Neural progenitor cell (in vitro differentiated cells): ENCODE measurements around the gene MYO18B. TPM values are rescaled to one million over a fixed set of nuclear protein-coding genes. Genes with fewer than 3 reads are reported as not detected.

ENCODE experiments used
- DNase-seq: peaks from one replicate; pipeline ENCODE4 v3.0.0-alpha.2; 2016; ENCODE audit warnings: low spot score
- H2AFZ ChIP-seq: fragments of 200-600 bp; sonication (generic); replicated peaks from 2 replicates; pipeline ENCODE4 v1.6.1; 2016; ENCODE audit warnings: antibody characterized with exemption
- H3F3A ChIP-seq: fragments of 200-600 bp; sonication (generic); 2 replicates; pipeline ENCODE4 v1.6.1; 2016; ENCODE audit warnings: antibody characterized with exemption, low read depth
- H3K27ac ChIP-seq: fragments of 200-600 bp; sonication (generic); 2 replicates; pipeline ENCODE4 v1.5.1; 2016; ENCODE audit warnings: mild to moderate bottlenecking
- H3K27me3 ChIP-seq: fragments of 200-600 bp; sonication (generic); 2 replicates; pipeline ENCODE4 v1.6.1; 2016; ENCODE audit warnings: mild to moderate bottlenecking, moderate library complexity
- H3K36me3 ChIP-seq: fragments of 200-600 bp; sonication (generic); 2 replicates; pipeline ENCODE4 v1.5.1; 2016
- H3K4me1 ChIP-seq: fragments of 200-600 bp; sonication (generic); 2 replicates; pipeline ENCODE4 v1.6.1; 2016; ENCODE audit warnings: mixed run types
- H3K4me2 ChIP-seq: fragments of 200-600 bp; sonication (generic); 2 replicates; pipeline ENCODE4 v1.6.1; 2016
- H3K4me3 ChIP-seq: fragments of 200-600 bp; sonication (generic); 2 replicates; pipeline ENCODE4 v1.5.1; 2016
- H3K79me2 ChIP-seq: fragments of 200-600 bp; sonication (generic); 2 replicates; pipeline ENCODE4 v1.6.1; 2016; ENCODE audit warnings: low read depth
- H3K9ac ChIP-seq: fragments of 200-600 bp; sonication (generic); 2 replicates; pipeline ENCODE4 v1.6.1; 2016
- H3K9me3 ChIP-seq: fragments of 200-600 bp; sonication (generic); 2 replicates; pipeline ENCODE4 v1.5.1; 2016; ENCODE audit warnings: low read depth
- H4K20me1 ChIP-seq: fragments of 200-600 bp; sonication (generic); 2 replicates; pipeline ENCODE4 v1.6.1; 2016; ENCODE audit warnings: low read depth
- H3K27ac Mint-ChIP-seq: 3 replicates; pipeline ENCODE4 v1.8.0; 2021; ENCODE audit warnings: mixed read lengths
- H3K27me3 Mint-ChIP-seq: 2 replicates; pipeline ENCODE4 v1.8.0; 2022; ENCODE audit warnings: low read depth, mild to moderate bottlenecking, inconsistent platforms, moderate library complexity, mixed read lengths; ENCODE audit not compliant: insufficient read depth
- H3K36me3 Mint-ChIP-seq: 3 replicates; pipeline ENCODE4 v1.8.0; 2021; ENCODE audit warnings: mixed read lengths
- H3K4me1 Mint-ChIP-seq: 3 replicates; pipeline ENCODE4 v1.8.0; 2021; ENCODE audit warnings: mixed read lengths
- H3K4me3 Mint-ChIP-seq: 3 replicates; pipeline ENCODE4 v1.8.0; 2021; ENCODE audit warnings: mild to moderate bottlenecking, moderate library complexity, mixed read lengths
- H3K9me3 Mint-ChIP-seq: 3 replicates; pipeline ENCODE4 v1.8.0; 2020; ENCODE audit warnings: mixed read lengths
- EZH2 ChIP-seq: fragments of 200-600 bp; sonication (generic); IDR thresholded peaks from 2 replicates; pipeline ENCODE4 v1.6.1; 2017; ENCODE audit warnings: antibody characterized with exemption, mild to moderate bottlenecking, moderate library complexity
- EZH2phosphoT487 ChIP-seq: fragments of 200-600 bp; sonication (generic); IDR thresholded peaks from 2 replicates; pipeline ENCODE4 v1.6.1; 2017; ENCODE audit warnings: antibody characterized with exemption
- total RNA-seq: library from RNA; depleted of rRNA; stranded (reverse); fragments of >200 nt; gene quantifications from 2 replicates; pipeline ENCODE4 v1.2.3, GENCODE V29; 2015; ENCODE audit warnings: low replicate concordance
- TF ChIP-seq, protein P1 (sequence below): fragments of 200-600 bp; sonication (generic); IDR thresholded peaks from 2 replicates; pipeline ENCODE4 v1.5.1; 2017; ENCODE audit warnings: antibody characterized with exemption, mild to moderate bottlenecking

MYO18B gene
- total RNA-seq, 1 donor from 2014 or later = not detected

GRCh38 chr22:25829808-25830777, 88.1 kb downstream of the MYO18B start:
- Histone ChIP-seq H3K27me3 (no peaks in the 10 kb centered on the region), H3K4me1 (peaks cover 14% of the 10 kb centered on the region), H3K9me3 (no peaks in the 10 kb centered on the region), H3F3A (peaks cover 12% of the 10 kb centered on the region), H4K20me1 (no peaks in the 10 kb centered on the region), H3K9ac (no peak overlapping the region), H3K27ac (no peak overlapping the region), H3K79me2 (no peaks in the 10 kb centered on the region), H3K36me3 (no peaks in the 10 kb centered on the region), H2AFZ (no peak overlapping the region), H3K4me3 (no peak overlapping the region), H3K4me2 (no peak overlapping the region)
- DNase-seq = no peak
- peaks cover 36% of the 10 kb centered on the region for H3K4me1 Mint-ChIP-seq
- H3K27me3 Mint-ChIP-seq = no peaks in the 10 kb centered on the region
- no peaks in the 10 kb centered on the region for H3K9me3 Mint-ChIP-seq
- H3K27ac Mint-ChIP-seq = no peak overlapping the region
- no peak overlapping the region for H3K4me3 Mint-ChIP-seq
- no peaks in the 10 kb centered on the region for H3K36me3 Mint-ChIP-seq
- TF ChIP-seq, protein P1, sequence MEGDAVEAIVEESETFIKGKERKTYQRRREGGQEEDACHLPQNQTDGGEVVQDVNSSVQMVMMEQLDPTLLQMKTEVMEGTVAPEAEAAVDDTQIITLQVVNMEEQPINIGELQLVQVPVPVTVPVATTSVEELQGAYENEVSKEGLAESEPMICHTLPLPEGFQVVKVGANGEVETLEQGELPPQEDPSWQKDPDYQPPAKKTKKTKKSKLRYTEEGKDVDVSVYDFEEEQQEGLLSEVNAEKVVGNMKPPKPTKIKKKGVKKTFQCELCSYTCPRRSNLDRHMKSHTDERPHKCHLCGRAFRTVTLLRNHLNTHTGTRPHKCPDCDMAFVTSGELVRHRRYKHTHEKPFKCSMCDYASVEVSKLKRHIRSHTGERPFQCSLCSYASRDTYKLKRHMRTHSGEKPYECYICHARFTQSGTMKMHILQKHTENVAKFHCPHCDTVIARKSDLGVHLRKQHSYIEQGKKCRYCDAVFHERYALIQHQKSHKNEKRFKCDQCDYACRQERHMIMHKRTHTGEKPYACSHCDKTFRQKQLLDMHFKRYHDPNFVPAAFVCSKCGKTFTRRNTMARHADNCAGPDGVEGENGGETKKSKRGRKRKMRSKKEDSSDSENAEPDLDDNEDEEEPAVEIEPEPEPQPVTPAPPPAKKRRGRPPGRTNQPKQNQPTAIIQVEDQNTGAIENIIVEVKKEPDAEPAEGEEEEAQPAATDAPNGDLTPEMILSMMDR = no peak
- TF ChIP-seq EZH2phosphoT487 = no peak
- TF ChIP-seq EZH2 = no peak

GRCh38 chr22:25833091-25833490, 91.1 kb downstream of the MYO18B start:
- H3K36me3 ChIP-seq = no peaks in the 10 kb centered on the region

DNA sequence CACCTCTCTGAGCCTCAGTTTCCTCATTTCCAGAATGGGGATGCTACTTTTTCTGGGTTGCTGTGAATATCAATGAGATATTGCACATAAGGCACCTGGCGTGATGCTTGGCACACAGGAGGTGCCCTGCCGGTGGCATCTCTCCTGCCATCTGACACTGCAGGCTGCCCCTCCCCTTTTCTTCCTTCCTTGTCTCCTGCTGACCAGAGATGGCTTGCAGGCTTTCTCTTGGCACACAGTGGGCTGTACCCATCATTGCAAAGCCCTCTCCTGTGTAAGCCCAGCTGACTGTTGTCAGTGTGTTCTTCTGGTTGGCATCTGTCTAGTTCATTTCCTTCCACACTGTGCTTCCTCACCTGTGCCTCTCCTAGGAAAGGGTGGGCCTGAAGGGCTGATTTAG, 91.7 kb downstream of the MYO18B start:
- Histone ChIP-seq H3K79me2 (no peaks in the 10 kb centered on the region), H3K4me1 (no peaks in the 10 kb centered on the region), H3K36me3 (no peaks in the 10 kb centered on the region), H3K9me3 (no peaks in the 10 kb centered on the region), H4K20me1 (no peaks in the 10 kb centered on the region), H2AFZ (no peak overlapping the region), H3K27me3 (no peaks in the 10 kb centered on the region), H3K4me2 (no peak overlapping the region), H3F3A (no peaks in the 10 kb centered on the region), H3K9ac (no peak overlapping the region), H3K27ac (no peak overlapping the region), H3K4me3 (no peak overlapping the region)
- Mint-ChIP-seq H3K4me1 (peaks cover 10% of the 10 kb centered on the region), H3K27ac (peak overlapping the region; percentile 44), H3K9me3 (no peaks in the 10 kb centered on the region), H3K36me3 (no peaks in the 10 kb centered on the region), H3K27me3 (peaks cover 3% of the 10 kb centered on the region), H3K4me3 (no peak overlapping the region)
- TF ChIP-seq EZH2 (no peak), EZH2phosphoT487 (no peak)
- TF ChIP-seq, protein P1 = no peak
- no peak for DNase-seq

More at GRCh38 chr22:25833091-25833490, 91.1 kb downstream of the MYO18B start:
- no peak overlapping the region for H3K4me2 ChIP-seq
- H3K4me1 ChIP-seq = no peaks in the 10 kb centered on the region
- no peak overlapping the region for H3K4me3 ChIP-seq
- H3K36me3 Mint-ChIP-seq = no peaks in the 10 kb centered on the region
- no peak overlapping the region for H3K4me3 Mint-ChIP-seq
- no peaks in the 10 kb centered on the region for H3K79me2 ChIP-seq
- no peak overlapping the region for H3K9ac ChIP-seq
- peaks cover 3% of the 10 kb centered on the region for H3K27me3 Mint-ChIP-seq
- DNase-seq = no peak
- TF ChIP-seq EZH2 (no peak), EZH2phosphoT487 (no peak)
- TF ChIP-seq, protein P1 = no peak
- H3F3A ChIP-seq = peaks cover under 1% of the 10 kb centered on the region
- no peaks in the 10 kb centered on the region for H3K9me3 ChIP-seq
- no peaks in the 10 kb centered on the region for H3K9me3 Mint-ChIP-seq
- H3K27ac Mint-ChIP-seq = no peak overlapping the region
- H3K27me3 ChIP-seq = no peaks in the 10 kb centered on the region
- peaks cover 14% of the 10 kb centered on the region for H3K4me1 Mint-ChIP-seq
- no peak overlapping the region for H2AFZ ChIP-seq
- H4K20me1 ChIP-seq = no peaks in the 10 kb centered on the region
- no peak overlapping the region for H3K27ac ChIP-seq
